HG02759 (cell line): ENCODE results near the gene KAT6B.
"Not testable (repeated sequence)": the region's sequence is repeated elsewhere in the genome, so short reads cannot be mapped to it uniquely, and the experiment has no call there.

Experiments used
- ATAC-seq: cut with Tn5 transposase; IDR thresholded peaks from one replicate; pipeline ENCODE4 v1.9.1; 2021; ENCODE audit warnings: mild to moderate bottlenecking, moderate library complexity; ENCODE audit not compliant: unreplicated experiment

The KAT6B gene

GRCh38 chr10:74916283-74916682, 89.9 kb downstream of the KAT6B start:
- ATAC-seq: no peak

- no peak for ATAC-seq
Measured at GRCh38 chr10:74917481-74918077, 91.2 kb downstream of the KAT6B start.

GRCh38 chr10:74919671-74920070, 93.3 kb downstream of the KAT6B start:
- no peak for ATAC-seq

- not testable (repeated sequence) for ATAC-seq
Measured at GRCh38 chr10:74921070-74921469, 94.7 kb downstream of the KAT6B start.

GRCh38 chr10:74921744-74922143, 95.3 kb downstream of the KAT6B start:
- no peak for ATAC-seq

- ATAC-seq: no peak
Measured at GRCh38 chr10:74922921-74923320, 96.5 kb downstream of the KAT6B start.

GRCh38 chr10:74923556-74923955, 97.2 kb downstream of the KAT6B start:
- ATAC-seq: no peak

GRCh38 chr10:74924251-74924963, 98.0 kb downstream of the KAT6B start:
- ATAC-seq: no peak

- ATAC-seq: no peak
Measured at GRCh38 chr10:74925291-74925690, 98.9 kb downstream of the KAT6B start.

- no peak for ATAC-seq
Measured at GRCh38 chr10:74925708-74926107, 99.3 kb downstream of the KAT6B start.

- no peak for ATAC-seq
Measured at GRCh38 chr10:74926791-74927585, 100.6 kb downstream of the KAT6B start.

- ATAC-seq: no peak
Measured at GRCh38 chr10:74927701-74928100, 101.3 kb downstream of the KAT6B start.

- no peak for ATAC-seq
Measured at GRCh38 chr10:74928742-74929191, 102.4 kb downstream of the KAT6B start.

GRCh38 chr10:74929197-74929596, 102.8 kb downstream of the KAT6B start:
- ATAC-seq: no peak

- ATAC-seq: no peak
Measured at GRCh38 chr10:74930965-74931364, 104.6 kb downstream of the KAT6B start.

GRCh38 chr10:74932648-74933047, 106.2 kb downstream of the KAT6B start:
- ATAC-seq: no peak

- ATAC-seq: no peak
Measured at GRCh38 chr10:74934100-74934812, 107.9 kb downstream of the KAT6B start.

- no peak for ATAC-seq
Measured at GRCh38 chr10:74936577-74937265, 110.3 kb downstream of the KAT6B start.

GRCh38 chr10:74937266-74937856, 111.0 kb downstream of the KAT6B start:
- ATAC-seq: no peak

GRCh38 chr10:74944205-74944604, 117.8 kb downstream of the KAT6B start:
- ATAC-seq: no peak
